RPMI8226 (cell line): ENCODE data around the gene PSMB3.
"Not testable (repeated sequence)": the region's sequence is repeated elsewhere in the genome, so short reads cannot be mapped to it uniquely, and the experiment has no call there.

Source experiments
- DNase-seq: peaks from one replicate; pipeline ENCODE4 v3.0.0-alpha.2; 2015

The PSMB3 gene

DNA sequence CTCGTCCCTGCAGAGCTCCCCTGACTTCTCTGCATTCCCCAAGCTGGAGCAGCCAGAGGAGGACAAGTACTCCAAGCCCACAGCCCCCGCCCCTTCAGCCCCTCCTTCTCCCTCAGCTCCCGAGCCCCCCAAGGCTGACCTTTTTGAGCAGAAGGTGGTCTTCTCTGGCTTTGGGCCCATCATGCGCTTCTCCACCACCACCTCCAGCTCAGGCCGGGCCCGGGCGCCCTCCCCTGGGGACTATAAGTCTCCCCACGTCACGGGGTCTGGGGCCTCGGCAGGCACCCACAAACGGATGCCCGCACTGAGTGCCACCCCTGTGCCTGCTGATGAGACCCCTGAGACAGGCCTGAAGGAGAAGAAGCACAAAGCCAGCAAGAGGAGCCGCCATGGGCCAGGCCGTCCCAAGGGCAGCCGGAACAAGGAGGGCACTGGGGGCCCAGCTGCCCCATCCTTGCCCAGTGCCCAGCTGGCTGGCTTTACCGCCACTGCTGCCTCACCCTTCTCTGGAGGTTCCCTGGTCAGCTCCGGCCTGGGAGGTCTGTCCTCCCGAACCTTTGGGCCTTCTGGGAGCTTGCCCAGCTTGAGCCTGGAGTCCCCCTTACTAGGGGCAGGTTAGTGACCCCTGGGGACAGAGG lies 36.1 kb upstream of the PSMB3 start:
- no peak for DNase-seq

GRCh38 chr17:38717139-38717745 lies 35.3 kb upstream of the PSMB3 start:
- no peak for DNase-seq

DNA sequence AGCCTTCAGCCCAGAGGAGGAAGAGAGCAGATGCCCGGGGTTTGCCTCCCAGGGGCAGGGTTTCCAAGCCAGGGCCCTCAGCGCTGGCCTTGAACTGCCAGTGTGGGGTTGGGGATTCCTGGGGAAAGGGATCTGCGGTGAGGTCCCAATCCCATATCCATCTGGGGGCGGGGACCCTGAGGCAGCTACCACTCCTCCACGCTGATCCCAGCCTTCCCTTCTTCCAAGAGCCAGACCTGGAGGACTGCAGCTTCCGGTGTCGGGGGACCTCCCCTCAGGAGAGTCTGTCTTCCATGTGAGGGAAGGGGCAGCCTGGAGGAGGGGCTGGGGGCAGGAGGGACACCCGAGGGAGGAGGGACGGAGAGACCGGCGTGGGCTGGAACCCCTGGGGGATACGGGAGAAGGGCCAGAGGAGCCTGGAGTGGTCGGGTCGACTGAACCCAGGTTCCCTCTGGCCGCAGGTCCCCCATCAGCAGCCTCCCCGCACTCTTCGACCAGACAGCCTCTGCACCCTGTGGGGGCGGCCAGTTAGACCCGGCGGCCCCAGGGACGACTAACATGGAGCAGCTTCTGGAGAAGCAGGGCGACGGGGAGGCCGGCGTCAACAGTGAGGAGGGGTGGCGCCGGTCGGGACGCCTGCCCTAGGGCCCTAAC lies 33.1 kb upstream of the PSMB3 start:
- DNase-seq = no peak

DNA sequence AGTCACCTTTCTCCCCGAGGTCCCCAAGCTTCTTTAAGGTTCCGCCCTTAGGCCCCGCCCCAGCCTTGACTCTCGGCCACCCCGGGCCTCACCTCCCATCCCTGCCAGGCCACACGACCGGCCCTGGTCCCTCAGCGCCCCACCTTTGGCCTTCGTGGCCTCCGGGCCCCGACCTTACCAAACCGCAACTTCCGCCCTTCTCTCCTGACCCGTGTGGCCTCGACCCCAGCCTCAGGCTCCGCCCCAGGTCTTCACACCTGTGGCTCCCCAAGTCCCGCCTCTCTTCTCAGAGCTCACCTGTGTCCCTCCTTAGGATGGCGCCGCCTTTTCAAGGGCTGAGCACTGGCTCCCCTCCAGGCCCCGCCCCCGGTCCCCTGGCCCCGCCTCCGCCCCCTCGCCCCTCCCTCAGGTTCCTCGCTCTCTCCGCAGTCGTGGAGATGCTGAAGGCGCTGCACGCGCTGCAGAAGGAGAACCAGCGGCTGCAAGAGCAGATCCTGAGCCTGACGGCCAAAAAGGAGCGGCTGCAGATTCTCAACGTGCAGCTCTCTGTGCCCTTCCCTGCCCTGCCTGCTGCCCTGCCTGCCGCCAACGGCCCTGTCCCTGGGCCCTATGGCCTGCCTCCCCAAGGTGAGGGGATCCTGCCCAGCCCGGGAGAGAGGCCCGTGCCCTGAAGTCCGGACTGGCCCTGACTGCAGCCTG lies 32.4 kb upstream of the PSMB3 start:
- DNase-seq = no peak

- no peak for DNase-seq
These were observed 31.6 kb upstream of the PSMB3 start for GRCh38 chr17:38720941-38721340.

DNA sequence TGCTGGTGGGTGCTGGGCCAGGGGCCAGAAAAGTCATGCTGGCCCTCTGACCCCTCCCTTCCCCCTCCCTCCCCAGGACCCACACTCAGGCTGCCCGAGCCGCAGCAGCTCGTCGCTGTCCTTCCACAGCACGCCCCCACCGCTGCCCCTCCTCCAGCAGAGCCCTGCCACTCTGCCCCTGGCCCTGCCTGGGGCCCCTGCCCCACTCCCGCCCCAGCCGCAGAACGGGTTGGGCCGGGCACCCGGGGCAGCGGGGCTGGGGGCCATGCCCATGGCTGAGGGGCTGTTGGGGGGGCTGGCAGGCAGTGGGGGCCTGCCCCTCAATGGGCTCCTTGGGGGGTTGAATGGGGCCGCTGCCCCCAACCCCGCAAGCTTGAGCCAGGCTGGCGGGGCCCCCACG lies 30.7 kb upstream of the PSMB3 start:
- no peak for DNase-seq

- peak; percentile 86 for DNase-seq
These were observed 28.1 kb upstream of the PSMB3 start for GRCh38 chr17:38724337-38724988.

DNA sequence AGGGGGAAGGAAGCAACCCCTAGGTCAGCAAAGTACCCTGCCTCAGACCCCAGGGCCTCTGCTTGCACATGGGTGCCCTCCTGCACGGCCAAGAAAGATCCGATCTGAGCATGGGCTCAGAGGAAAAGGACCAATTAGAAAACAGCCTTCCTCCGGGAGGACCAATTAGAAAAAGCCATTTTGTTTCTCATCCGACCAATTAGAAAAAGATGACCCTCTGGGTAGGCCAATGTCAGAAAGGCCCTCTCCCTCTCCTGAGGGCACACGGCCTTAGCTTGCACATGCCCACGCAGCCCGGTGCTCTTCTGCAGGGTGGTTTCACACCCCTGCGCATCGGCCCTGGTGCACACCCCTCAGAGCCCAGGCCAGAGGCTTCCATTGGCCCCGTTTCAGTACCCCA lies 27.5 kb upstream of the PSMB3 start:
- DNase-seq = no peak

- DNase-seq = not testable (repeated sequence)
These were observed 26.4 kb upstream of the PSMB3 start for GRCh38 chr17:38726145-38726544.

DNA sequence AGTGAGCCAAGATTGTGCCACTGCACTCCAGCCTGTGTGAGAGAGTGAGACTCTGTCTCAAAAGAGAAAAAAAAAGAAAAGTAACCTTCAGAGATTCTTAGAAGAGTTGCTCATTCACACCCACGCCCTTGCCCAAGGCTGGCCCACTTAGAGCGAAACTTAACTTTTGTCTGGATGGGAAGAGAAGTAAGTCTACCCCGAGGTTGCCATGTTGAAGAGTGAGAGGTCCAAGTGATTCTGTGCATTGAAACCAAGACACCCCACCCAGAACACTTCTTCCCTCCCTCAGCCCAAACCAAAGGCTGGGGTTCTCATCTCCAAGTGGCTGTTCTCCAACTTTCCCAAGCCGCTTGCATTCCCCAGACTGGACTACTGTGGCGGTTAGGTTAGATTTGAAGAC lies 24.8 kb upstream of the PSMB3 start:
- no peak for DNase-seq

GRCh38 chr17:38728290-38728831 lies 24.2 kb upstream of the PSMB3 start:
- no peak for DNase-seq

DNA sequence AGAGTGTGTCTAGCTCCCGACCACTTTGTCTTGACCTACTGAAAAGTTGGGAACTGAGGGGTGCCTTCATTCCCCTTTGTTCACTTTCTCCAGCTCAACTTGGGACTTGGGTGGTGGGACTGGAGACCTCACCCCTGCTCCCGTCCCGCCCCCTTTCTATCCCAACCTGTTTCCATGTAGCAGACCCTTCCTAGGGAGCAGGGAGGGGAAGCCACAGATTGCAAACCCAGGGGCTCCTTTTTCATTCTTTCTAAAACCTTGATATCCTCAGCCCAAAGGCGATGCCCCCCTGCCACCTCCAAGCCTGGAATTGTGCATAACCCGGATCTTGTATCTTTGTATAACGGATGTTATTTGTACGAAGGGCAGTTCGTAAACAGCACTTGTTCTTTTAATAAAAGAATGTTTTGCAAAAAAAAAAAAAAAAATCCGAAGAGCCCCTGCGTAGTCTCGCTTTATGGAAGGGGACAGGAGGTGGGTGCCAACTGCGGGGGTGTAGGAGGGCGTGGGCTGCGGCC lies 23.1 kb upstream of the PSMB3 start:
- no peak for DNase-seq

- peak; percentile 95 for DNase-seq
These were observed 22.5 kb upstream of the PSMB3 start, which contains the start of gene CISD3 for GRCh38 chr17:38729886-38730525. Gene CISD3, plus strand, starts transcription at chr17:38730341. Its CDS starts 18 bp downstream, at chr17:38730359.

DNA sequence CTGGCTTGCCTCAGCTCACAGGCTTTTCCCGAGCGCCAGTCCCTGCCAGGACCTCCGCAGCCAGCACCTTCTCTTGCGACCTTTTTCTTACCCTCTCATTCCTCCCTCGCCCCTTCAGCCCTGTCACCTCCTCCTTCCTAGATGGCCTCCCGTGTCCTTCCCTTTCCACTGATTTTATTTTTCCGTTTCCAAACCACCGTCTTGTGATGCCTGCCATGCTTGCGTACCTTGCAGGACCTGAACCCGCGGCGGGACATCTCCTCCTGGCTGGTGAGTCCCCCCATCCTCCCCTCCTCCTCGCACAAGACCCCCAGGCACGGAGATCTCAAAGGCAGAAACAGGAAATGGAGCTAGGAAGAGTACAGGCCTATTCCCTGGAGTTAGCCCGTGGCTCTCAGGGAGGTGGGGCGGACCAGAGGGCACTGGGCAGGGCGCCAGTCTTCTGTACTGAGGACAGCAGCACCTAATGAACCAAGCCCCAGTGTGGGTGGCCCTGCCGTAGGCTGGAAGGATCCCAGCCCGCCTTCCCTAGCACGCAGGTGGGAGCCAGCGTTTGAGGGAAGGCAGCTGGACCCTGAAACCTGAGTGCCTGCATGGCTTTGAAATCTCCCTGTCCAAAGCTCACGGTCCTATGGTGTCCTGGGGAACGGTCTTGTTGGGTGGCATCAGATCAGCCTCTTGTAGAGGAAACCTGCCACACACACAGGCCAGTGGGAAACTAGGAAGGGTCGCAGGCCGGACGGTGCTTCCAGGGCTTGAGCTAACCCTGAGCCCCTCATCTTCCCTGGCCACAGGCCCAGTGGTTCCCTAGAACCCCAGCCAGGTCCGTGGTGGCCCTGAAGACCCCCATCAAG lies 21.8 kb upstream of the PSMB3 start:
- peak; percentile 84 for DNase-seq

DNA sequence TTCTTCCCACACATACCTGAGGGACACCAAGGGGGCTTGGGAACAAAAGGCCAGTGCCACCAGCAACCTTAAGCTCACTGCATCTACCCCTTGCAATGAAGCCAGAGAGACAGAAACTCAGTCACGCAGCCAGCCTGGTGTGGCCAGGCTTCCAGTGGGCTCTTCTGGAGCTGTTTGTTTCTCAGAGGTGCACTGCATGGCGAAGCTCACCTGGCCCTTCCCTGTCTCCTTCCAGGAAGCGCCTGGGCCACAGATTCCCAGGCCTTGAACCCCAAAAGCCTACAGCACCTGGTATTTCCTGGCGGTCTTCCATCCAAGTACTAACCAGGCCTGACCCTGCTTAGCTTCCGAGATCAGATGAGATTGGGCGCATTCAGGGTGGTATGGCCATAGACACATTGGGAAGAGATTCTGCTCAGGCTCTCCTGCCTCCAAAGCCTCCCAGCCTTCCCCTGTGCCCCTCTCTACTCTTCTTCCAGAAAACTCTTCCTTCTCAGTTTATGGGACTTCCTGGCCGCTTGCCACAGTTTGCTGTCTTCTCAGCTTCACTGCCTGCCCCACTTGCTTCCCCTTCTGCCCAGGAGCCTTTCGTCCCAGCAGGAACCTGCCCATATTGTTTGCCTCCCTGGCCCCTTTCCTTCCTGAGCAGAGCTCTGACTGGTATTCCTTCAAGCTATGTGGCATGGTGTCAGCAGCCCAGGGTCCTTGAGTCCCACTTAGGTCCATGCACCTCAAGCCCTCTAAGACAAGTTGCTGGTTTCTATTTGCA lies 20.8 kb upstream of the PSMB3 start:
- no peak for DNase-seq

- DNase-seq = no peak
These were observed 19.9 kb upstream of the PSMB3 start for GRCh38 chr17:38732376-38733281.

DNA sequence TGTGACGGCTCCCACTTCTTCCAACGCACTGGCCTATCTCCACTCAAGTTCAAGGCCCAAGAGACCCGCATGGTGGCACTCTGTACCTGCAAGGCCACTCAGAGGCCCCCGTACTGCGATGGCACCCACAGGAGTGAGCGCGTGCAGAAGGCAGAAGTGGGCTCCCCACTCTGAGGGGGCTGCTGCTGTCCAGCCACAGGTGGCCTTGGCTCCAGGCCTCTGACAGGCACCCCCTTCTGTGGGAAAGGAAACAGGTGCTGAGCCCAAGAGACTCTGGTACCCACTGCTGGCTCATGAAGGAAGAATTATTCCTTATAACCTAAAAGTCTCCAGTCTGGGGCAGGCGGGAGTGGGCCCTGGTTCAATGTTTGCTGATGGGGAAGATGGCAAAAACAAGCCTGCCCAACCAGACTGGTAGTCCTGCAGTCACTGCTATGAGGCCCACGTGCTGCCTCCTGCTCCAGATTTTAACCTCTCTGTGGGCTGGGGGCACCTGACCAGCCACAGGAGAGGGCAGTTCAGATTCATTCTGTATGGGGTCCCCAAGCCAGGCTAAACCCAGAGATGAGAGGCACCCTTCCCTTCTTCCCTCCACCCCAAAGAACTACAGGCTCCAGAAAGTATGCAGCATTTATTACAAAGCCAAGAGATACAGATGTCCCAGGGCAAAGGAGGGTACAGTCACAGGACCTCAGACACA lies 19.1 kb upstream of the PSMB3 start:
- no peak for DNase-seq
